Measurements from ENCODE around the gene RANBP3. TPM values are rescaled to one million over a fixed set of nuclear protein-coding genes. Genes with fewer than 3 reads are reported as not detected.

Gene RANBP3
- polyA plus RNA-seq, 1 of the 3 experiments (the other 2 are of a cell fraction) = 84.0 TPM

DNA sequence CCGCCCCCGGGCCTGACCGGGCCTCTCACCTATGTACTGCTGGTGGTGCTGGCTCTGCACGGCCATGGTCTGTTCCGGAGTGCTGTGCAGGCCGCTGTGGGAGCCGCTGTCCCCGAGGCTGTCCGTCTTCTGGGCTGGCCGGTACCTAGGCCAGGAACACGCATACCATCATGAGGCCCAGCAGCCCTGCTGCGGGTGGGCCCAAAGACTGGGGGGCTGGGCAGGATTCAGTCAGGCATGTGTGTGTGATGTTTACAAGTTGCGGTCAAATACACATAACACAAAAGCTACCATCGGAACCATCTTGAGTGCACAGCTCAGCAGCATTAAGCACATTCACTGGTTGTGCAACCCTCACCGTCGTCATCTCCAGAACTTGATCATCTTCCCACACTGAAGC is 32.2 kb upstream of the RANBP3 start (continued):
- TF ChIP-seq EP300 (IDR thresholded peaks at IDR 0.05; ENCODE audit: borderline replicate concordance in 1 of 2, low read depth in 1 of 2, low read length in 1 of 2) = no peak
- TF ChIP-seq, protein P1, sequence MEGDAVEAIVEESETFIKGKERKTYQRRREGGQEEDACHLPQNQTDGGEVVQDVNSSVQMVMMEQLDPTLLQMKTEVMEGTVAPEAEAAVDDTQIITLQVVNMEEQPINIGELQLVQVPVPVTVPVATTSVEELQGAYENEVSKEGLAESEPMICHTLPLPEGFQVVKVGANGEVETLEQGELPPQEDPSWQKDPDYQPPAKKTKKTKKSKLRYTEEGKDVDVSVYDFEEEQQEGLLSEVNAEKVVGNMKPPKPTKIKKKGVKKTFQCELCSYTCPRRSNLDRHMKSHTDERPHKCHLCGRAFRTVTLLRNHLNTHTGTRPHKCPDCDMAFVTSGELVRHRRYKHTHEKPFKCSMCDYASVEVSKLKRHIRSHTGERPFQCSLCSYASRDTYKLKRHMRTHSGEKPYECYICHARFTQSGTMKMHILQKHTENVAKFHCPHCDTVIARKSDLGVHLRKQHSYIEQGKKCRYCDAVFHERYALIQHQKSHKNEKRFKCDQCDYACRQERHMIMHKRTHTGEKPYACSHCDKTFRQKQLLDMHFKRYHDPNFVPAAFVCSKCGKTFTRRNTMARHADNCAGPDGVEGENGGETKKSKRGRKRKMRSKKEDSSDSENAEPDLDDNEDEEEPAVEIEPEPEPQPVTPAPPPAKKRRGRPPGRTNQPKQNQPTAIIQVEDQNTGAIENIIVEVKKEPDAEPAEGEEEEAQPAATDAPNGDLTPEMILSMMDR (IDR thresholded peaks at IDR 0.05) = no peak
- TF ChIP-seq, protein P2, sequence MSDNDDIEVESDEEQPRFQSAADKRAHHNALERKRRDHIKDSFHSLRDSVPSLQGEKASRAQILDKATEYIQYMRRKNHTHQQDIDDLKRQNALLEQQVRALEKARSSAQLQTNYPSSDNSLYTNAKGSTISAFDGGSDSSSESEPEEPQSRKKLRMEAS (IDR thresholded peaks at IDR 0.05; ENCODE audit: low read depth) = no peak
- TF ChIP-seq, protein P3, sequence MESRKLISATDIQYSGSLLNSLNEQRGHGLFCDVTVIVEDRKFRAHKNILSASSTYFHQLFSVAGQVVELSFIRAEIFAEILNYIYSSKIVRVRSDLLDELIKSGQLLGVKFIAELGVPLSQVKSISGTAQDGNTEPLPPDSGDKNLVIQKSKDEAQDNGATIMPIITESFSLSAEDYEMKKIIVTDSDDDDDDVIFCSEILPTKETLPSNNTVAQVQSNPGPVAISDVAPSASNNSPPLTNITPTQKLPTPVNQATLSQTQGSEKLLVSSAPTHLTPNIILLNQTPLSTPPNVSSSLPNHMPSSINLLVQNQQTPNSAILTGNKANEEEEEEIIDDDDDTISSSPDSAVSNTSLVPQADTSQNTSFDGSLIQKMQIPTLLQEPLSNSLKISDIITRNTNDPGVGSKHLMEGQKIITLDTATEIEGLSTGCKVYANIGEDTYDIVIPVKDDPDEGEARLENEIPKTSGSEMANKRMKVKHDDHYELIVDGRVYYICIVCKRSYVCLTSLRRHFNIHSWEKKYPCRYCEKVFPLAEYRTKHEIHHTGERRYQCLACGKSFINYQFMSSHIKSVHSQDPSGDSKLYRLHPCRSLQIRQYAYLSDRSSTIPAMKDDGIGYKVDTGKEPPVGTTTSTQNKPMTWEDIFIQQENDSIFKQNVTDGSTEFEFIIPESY (IDR thresholded peaks at IDR 0.05; ENCODE audit: borderline replicate concordance, low read depth) = no peak

DNA sequence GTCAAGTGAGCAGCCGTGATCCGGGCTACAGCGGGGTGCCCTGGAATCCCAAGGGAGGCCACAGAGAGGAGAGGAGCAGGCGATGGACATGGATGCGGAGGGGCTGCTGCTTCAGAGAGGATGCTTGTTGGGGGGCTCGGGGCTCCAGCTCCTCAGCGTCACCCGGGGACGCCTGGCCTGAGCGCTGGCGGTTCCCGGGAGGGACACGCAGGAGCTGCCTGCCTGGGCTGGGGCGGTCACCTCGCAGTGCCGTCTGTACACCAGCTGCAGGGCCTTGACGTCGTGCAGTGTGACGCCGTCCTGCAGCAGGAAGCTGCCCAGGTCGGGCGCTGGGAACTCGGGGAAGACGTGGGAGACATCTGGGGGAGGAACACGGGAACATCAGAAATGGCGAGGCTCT is 29.9 kb upstream of the RANBP3 start:
- no peaks in the 10 kb centered on the region for H3K36me3 ChIP-seq (replicated peaks in 1 of 2; ENCODE audit: control insufficient read depth in 1 of 2, insufficient read depth in 2 of 2, low read length in 1 of 2)
- no peaks in the 10 kb centered on the region for H3K27me3 ChIP-seq (ENCODE audit: insufficient read depth)
- no peaks in the 10 kb centered on the region for H3K9me3 ChIP-seq
- H3K9me2 ChIP-seq = no peaks in the 10 kb centered on the region
- no peak for DNase-seq
- peaks cover 0 to 8% of the 10 kb centered on the region in 2 experiments; a peak in 1 of 4 replicates for H3K4me1 ChIP-seq (ENCODE audit: control insufficient read depth in 1 of 2, insufficient read depth in 2 of 2, low read depth in 1 of 2, low read length in 1 of 2)
- 87% methylated on average over 8 of the region's 26 CpGs for WGBS (ENCODE audit: low lambda C conversion rate)
- no peak overlapping the region for H3K4me2 ChIP-seq
- ChIA-PET CTCF (interaction anchor here (1.0 to 10.9 kb wide), 4 partner anchors 14 to 41 kb away, joined by 4 to 102 read pairs (median 10); no protein-coding TSS in a partner anchor), POLR2A (interaction anchor here (0.6 kb wide), 1 partner anchor 345 kb away, joined by 5 read pairs; no protein-coding TSS in a partner anchor)
- H3K27ac ChIP-seq (ENCODE audit: low read depth in 2 of 2, low read length in 1 of 2) = no peak overlapping the region
- H3K9ac ChIP-seq = no peak overlapping the region
- TF ChIP-seq RXRA (IDR thresholded peaks at IDR 0.05; ENCODE audit: borderline replicate concordance, low read depth) = no peak
- no peak for TF ChIP-seq SMC3 (IDR thresholded peaks at IDR 0.05; ENCODE audit: low read depth, low read length)
- TF ChIP-seq TAF1 (IDR thresholded peaks at IDR 0.05; ENCODE audit: borderline replicate concordance, low read depth, low read length) = no peak
- TF ChIP-seq FOXJ3 (CRISPR knock-in tag; IDR thresholded peaks at IDR 0.05) = no peak
- no peak for TF ChIP-seq NFIC (IDR thresholded peaks at IDR 0.05; ENCODE audit: borderline replicate concordance)
- TF ChIP-seq, protein P4, sequence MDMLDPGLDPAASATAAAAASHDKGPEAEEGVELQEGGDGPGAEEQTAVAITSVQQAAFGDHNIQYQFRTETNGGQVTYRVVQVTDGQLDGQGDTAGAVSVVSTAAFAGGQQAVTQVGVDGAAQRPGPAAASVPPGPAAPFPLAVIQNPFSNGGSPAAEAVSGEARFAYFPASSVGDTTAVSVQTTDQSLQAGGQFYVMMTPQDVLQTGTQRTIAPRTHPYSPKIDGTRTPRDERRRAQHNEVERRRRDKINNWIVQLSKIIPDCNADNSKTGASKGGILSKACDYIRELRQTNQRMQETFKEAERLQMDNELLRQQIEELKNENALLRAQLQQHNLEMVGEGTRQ (IDR thresholded peaks at IDR 0.05; ENCODE audit: borderline replicate concordance, low read depth, low read length) = no peak
- no peak for TF ChIP-seq TCF12 (IDR thresholded peaks at IDR 0.05)
- TF ChIP-seq NRF1 (IDR thresholded peaks at IDR 0.05; ENCODE audit: low read depth, low read length) = no peak
- TF ChIP-seq, protein P5, sequence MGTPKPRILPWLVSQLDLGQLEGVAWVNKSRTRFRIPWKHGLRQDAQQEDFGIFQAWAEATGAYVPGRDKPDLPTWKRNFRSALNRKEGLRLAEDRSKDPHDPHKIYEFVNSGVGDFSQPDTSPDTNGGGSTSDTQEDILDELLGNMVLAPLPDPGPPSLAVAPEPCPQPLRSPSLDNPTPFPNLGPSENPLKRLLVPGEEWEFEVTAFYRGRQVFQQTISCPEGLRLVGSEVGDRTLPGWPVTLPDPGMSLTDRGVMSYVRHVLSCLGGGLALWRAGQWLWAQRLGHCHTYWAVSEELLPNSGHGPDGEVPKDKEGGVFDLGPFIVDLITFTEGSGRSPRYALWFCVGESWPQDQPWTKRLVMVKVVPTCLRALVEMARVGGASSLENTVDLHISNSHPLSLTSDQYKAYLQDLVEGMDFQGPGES (IDR thresholded peaks at IDR 0.05; ENCODE audit: low read depth, low read length) = no peak
- no peak for TF ChIP-seq SIN3A (IDR thresholded peaks at IDR 0.05; ENCODE audit: borderline replicate concordance, low read depth, low read length)
- TF ChIP-seq JUND (IDR thresholded peaks at IDR 0.05) = no peak
- TF ChIP-seq, protein P6, sequence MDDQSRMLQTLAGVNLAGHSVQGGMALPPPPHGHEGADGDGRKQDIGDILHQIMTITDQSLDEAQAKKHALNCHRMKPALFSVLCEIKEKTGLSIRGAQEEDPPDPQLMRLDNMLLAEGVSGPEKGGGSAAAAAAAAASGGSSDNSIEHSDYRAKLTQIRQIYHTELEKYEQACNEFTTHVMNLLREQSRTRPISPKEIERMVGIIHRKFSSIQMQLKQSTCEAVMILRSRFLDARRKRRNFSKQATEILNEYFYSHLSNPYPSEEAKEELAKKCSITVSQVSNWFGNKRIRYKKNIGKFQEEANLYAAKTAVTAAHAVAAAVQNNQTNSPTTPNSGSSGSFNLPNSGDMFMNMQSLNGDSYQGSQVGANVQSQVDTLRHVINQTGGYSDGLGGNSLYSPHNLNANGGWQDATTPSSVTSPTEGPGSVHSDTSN (IDR thresholded peaks at IDR 0.05) = no peak
- TF ChIP-seq GABPA (IDR thresholded peaks at IDR 0.05; ENCODE audit: low read depth) = no peak
- TF ChIP-seq MXI1 (IDR thresholded peaks at IDR 0.05; ENCODE audit: low read depth, low read length) = no peak
- TF ChIP-seq, protein P7, sequence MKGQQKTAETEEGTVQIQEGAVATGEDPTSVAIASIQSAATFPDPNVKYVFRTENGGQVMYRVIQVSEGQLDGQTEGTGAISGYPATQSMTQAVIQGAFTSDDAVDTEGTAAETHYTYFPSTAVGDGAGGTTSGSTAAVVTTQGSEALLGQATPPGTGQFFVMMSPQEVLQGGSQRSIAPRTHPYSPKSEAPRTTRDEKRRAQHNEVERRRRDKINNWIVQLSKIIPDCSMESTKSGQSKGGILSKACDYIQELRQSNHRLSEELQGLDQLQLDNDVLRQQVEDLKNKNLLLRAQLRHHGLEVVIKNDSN (IDR thresholded peaks at IDR 0.05; ENCODE audit: borderline replicate concordance, low read depth) = no peak
- TF ChIP-seq ELF1 (IDR thresholded peaks at IDR 0.05) = no peak
- TF ChIP-seq EP300 (IDR thresholded peaks at IDR 0.05; ENCODE audit: borderline replicate concordance in 1 of 2, low read depth in 1 of 2, low read length in 1 of 2) = no peak
- no peak overlapping the region for H2AFZ ChIP-seq (ENCODE audit: low read depth)
- no peaks in the 10 kb centered on the region for H4K20me1 ChIP-seq (ENCODE audit: insufficient read depth)
- H3K4me3 ChIP-seq (ENCODE audit: low read depth in 2 of 2, low read length in 1 of 2) = no peak overlapping the region
- no peaks in the 10 kb centered on the region for H3K79me2 ChIP-seq (ENCODE audit: insufficient read depth)
- H3F3A ChIP-seq (replicated peaks; ENCODE audit: insufficient read depth) = no peaks in the 10 kb centered on the region
